GM21529 (cell line): ENCODE measurements around the gene UBASH3A.
A peak's percentile ranks its signal among the peaks of the same experiment; 100 is the strongest.

Source experiments
- ATAC-seq: cut with Tn5 transposase; IDR thresholded peaks from one replicate; pipeline ENCODE4 v1.9.1; 2021; ENCODE audit not compliant: unreplicated experiment

UBASH3A gene

GRCh38 chr21:42480736-42481135 lies 77.0 kb downstream of the UBASH3A start:
- ATAC-seq = no peak

GRCh38 chr21:42481169-42481568 lies 77.5 kb downstream of the UBASH3A start:
- ATAC-seq = no peak

- ATAC-seq = no peak
These were observed 81.3 kb downstream of the UBASH3A start for GRCh38 chr21:42484966-42485365.

- no peak for ATAC-seq
These were observed 82.4 kb downstream of the UBASH3A start for GRCh38 chr21:42486072-42486471.

- no peak for ATAC-seq
These were observed 82.8 kb downstream of the UBASH3A start for GRCh38 chr21:42486531-42486930.

GRCh38 chr21:42489006-42489563 lies 85.4 kb downstream of the UBASH3A start:
- no peak for ATAC-seq

- ATAC-seq = no peak
These were observed 86.3 kb downstream of the UBASH3A start for GRCh38 chr21:42489991-42490390.

- no peak for ATAC-seq
These were observed 87.0 kb downstream of the UBASH3A start for GRCh38 chr21:42490720-42491119.

GRCh38 chr21:42491328-42491727 lies 87.6 kb downstream of the UBASH3A start:
- no peak for ATAC-seq

GRCh38 chr21:42492201-42492600 lies 88.5 kb downstream of the UBASH3A start:
- ATAC-seq = no peak

- no peak for ATAC-seq
These were observed 89.7 kb downstream of the UBASH3A start for GRCh38 chr21:42493109-42494060.

GRCh38 chr21:42495027-42495426 lies 91.3 kb downstream of the UBASH3A start:
- no peak for ATAC-seq

GRCh38 chr21:42495765-42496119 lies 92.0 kb downstream of the UBASH3A start:
- peak; percentile 11 for ATAC-seq

- ATAC-seq = peak; percentile 98
These were observed 92.6 kb downstream of the UBASH3A start, which contains the start of gene RSPH1 for GRCh38 chr21:42496120-42496838. TSS of gene RSPH1 (minus strand) at chr21:42496224. CDS start at chr21:42496186, 38 bp downstream.

GRCh38 chr21:42496839-42497202 lies 93.1 kb downstream of the UBASH3A start:
- ATAC-seq = no peak
